H9 (cell line): ENCODE results near the gene MAPK7. TPM values are rescaled to one million over a fixed set of nuclear protein-coding genes. Genes with fewer than 3 reads are reported as not detected.

Experiments used
- DNase-seq: peaks from one replicate; pipeline ENCODE4 v3.0.0-alpha.2; 2017
- H2AFZ ChIP-seq: one replicate; pipeline ENCODE4 v1.6.1; 2013; ENCODE audit warnings: mild to moderate bottlenecking, low read length, control low read depth, moderate library complexity
- H2AK5ac ChIP-seq: 2 replicates; pipeline ENCODE4 v1.6.1; 2013; ENCODE audit warnings: low read length, control low read depth, mixed read lengths; ENCODE audit not compliant: insufficient read length
- H2BK120ac ChIP-seq: one replicate; pipeline ENCODE4 v1.6.1; 2013; ENCODE audit warnings: low read depth, mild to moderate bottlenecking, low read length, control low read depth, inconsistent platforms; ENCODE audit not compliant: poor library complexity, severe bottlenecking
- H2BK12ac ChIP-seq: 2 replicates; pipeline ENCODE4 v1.6.1; 2013; ENCODE audit warnings: low read length, control low read depth, mixed read lengths, low read depth; ENCODE audit not compliant: insufficient read length
- H2BK15ac ChIP-seq: 2 replicates; pipeline ENCODE4 v1.6.1; 2013; ENCODE audit warnings: low read depth, low read length, control low read depth
- H2BK20ac ChIP-seq: one replicate; pipeline ENCODE4 v1.6.1; 2013; ENCODE audit warnings: low read depth, mild to moderate bottlenecking, low read length, control low read depth, inconsistent platforms; ENCODE audit not compliant: poor library complexity, severe bottlenecking
- H2BK5ac ChIP-seq: 2 replicates; pipeline ENCODE4 v1.6.1; 2013; ENCODE audit warnings: low read length, control low read depth, mixed read lengths; ENCODE audit not compliant: insufficient read length
- H3K14ac ChIP-seq: 2 replicates; pipeline ENCODE4 v1.6.1; 2013; ENCODE audit warnings: low read length, control low read depth; ENCODE audit not compliant: insufficient read depth
- H3K18ac ChIP-seq: 2 replicates; pipeline ENCODE4 v1.6.1; 2013; ENCODE audit warnings: low read depth, mild to moderate bottlenecking, mixed read lengths, low read length, control low read depth; ENCODE audit not compliant: insufficient read length
- H3K23ac ChIP-seq: 2 replicates; pipeline ENCODE4 v1.6.1; 2013; ENCODE audit warnings: low read length, control low read depth, mixed read lengths, low read depth; ENCODE audit not compliant: insufficient read length
- H3K23me2 ChIP-seq: 2 replicates; pipeline ENCODE4 v1.6.1; 2013; ENCODE audit warnings: low read depth, mild to moderate bottlenecking, mixed read lengths, low read length, control low read depth; ENCODE audit not compliant: insufficient read length, poor library complexity, severe bottlenecking
- H3K27ac ChIP-seq: 2 replicates; pipeline ENCODE4 v1.5.1; 2013; ENCODE audit warnings: low read length, control low read depth, mixed read lengths, low read depth; ENCODE audit not compliant: insufficient read length
- H3K27me3 ChIP-seq: 2 replicates; pipeline ENCODE4 v1.6.1; 2013; ENCODE audit warnings: low read length, control low read depth, inconsistent platforms; ENCODE audit not compliant: insufficient read depth
- H3K4ac ChIP-seq: 2 replicates; pipeline ENCODE4 v1.6.1; 2013; ENCODE audit warnings: low read depth, mild to moderate bottlenecking, control low read depth, inconsistent platforms, low read length, moderate library complexity
- H3K4me1 ChIP-seq: 2 replicates; pipeline ENCODE4 v1.6.1; 2013; ENCODE audit warnings: low read length, control low read depth, inconsistent platforms; ENCODE audit not compliant: insufficient read depth
- H3K4me2 ChIP-seq: 2 replicates; pipeline ENCODE4 v1.6.1; 2013; ENCODE audit warnings: low read length, control low read depth, mixed read lengths; ENCODE audit not compliant: insufficient read length, insufficient read depth
- H3K56ac ChIP-seq: 2 replicates; pipeline ENCODE4 v1.6.1; 2013; ENCODE audit warnings: low read depth, mild to moderate bottlenecking, mixed read lengths, low read length, control low read depth; ENCODE audit not compliant: insufficient read length
- H3K79me1 ChIP-seq: 2 replicates; pipeline ENCODE4 v1.6.1; 2013; ENCODE audit warnings: low read depth, mild to moderate bottlenecking, moderate library complexity, low read length, control low read depth, inconsistent platforms; ENCODE audit not compliant: insufficient read depth, poor library complexity, severe bottlenecking
- H3K79me2 ChIP-seq: 2 replicates; pipeline ENCODE4 v1.6.1; 2013; ENCODE audit warnings: low read length, control low read depth, inconsistent platforms; ENCODE audit not compliant: insufficient read depth
- H3K9ac ChIP-seq: 2 replicates; pipeline ENCODE4 v1.6.1; 2013; ENCODE audit warnings: low read length, control low read depth, mixed read lengths; ENCODE audit not compliant: insufficient read length; ENCODE audit errors: extremely low read depth
- H3K9me3 ChIP-seq: one replicate; pipeline ENCODE4 v1.6.1; 2013; ENCODE audit warnings: low read depth, low read length, inconsistent platforms; ENCODE audit not compliant: control insufficient read depth
- H3T11ph ChIP-seq: one replicate; pipeline ENCODE4 v1.6.1; 2013; ENCODE audit warnings: mild to moderate bottlenecking, low read length, control low read depth, inconsistent platforms
- H4K20me1 ChIP-seq: one replicate; pipeline ENCODE4 v1.6.1; 2013; ENCODE audit not compliant: control insufficient read depth, insufficient read length, insufficient read depth
- H4K5ac ChIP-seq: 2 replicates; pipeline ENCODE4 v1.6.1; 2013; ENCODE audit warnings: low read depth, mild to moderate bottlenecking, mixed read lengths, low read length, control low read depth; ENCODE audit not compliant: insufficient read length
- H4K8ac ChIP-seq: replicated peaks from 2 replicates; pipeline ENCODE4 v1.6.1; 2013; ENCODE audit warnings: low read length, control low read depth, mixed read lengths, low read depth; ENCODE audit not compliant: insufficient read length
- H4K91ac ChIP-seq: 2 replicates; pipeline ENCODE4 v1.6.1; 2013; ENCODE audit warnings: low read depth, mild to moderate bottlenecking, moderate library complexity, mixed read lengths, low read length, control low read depth; ENCODE audit not compliant: insufficient read length
- H3K27ac Mint-ChIP-seq, 3 experiments: 2 replicates in 2 of 3; 3 replicates in 1 of 3; pipeline ENCODE4 v1.8.0; 2020 to 2021; ENCODE audit warnings: mixed read lengths in 3 of 3, mild to moderate bottlenecking in 1 of 3, moderate library complexity in 1 of 3
- H3K27me3 Mint-ChIP-seq: 2 replicates; pipeline ENCODE4 v1.8.0; 2021; ENCODE audit warnings: low read depth, mild to moderate bottlenecking, moderate library complexity, mixed read lengths
- H3K36me3 Mint-ChIP-seq, 3 experiments: 2 replicates in 2 of 3; 3 replicates in 1 of 3; pipeline ENCODE4 v1.8.0; 2020 to 2021; ENCODE audit warnings: low read depth in 3 of 3, mixed read lengths in 3 of 3; ENCODE audit not compliant: insufficient read depth in 1 of 3
- H3K4me1 Mint-ChIP-seq, 2 experiments: 2 replicates each; pipeline ENCODE4 v1.8.0; 2020; ENCODE audit warnings: mixed read lengths in 2 of 2
- H3K4me3 Mint-ChIP-seq, 2 experiments: 2 replicates in 1 of 2; 3 replicates in 1 of 2; pipeline ENCODE4 v1.8.0; 2020 to 2021; ENCODE audit warnings: mild to moderate bottlenecking in 2 of 2, mixed read lengths in 2 of 2, moderate library complexity in 1 of 2
- H3K9me3 Mint-ChIP-seq, 2 experiments: 2 replicates in 1 of 2; 3 replicates in 1 of 2; pipeline ENCODE4 v1.8.0; 2020; ENCODE audit warnings: mild to moderate bottlenecking in 2 of 2, mixed read lengths in 2 of 2, moderate library complexity in 1 of 2
- WGBS: extraction: QIAGEN DNeasy Blood & Tissue Kit; methylation state at CpG from one replicate; pipeline ENCODE4 v1.1.7; 2013; ENCODE audit warnings: missing lambda C conversion rate, low lambda C conversion rate, mixed read lengths; ENCODE audit not compliant: insufficient read length; ENCODE audit errors: extremely low coverage; 5-methylcytosine and 5-hydroxymethylcytosine counted together
- total RNA-seq: library from RNA; stranded (reverse); gene quantifications from 2 replicates; pipeline ENCODE4 v1.2.1, GENCODE V29; 2021
- TF ChIP-seq, protein P1 (sequence below): fragments of 200-600 bp; sonication (generic); conservative IDR thresholded peaks from 3 replicates; pipeline ENCODE4 v1.8.0; 2021; ENCODE audit warnings: antibody characterized with exemption, mild to moderate bottlenecking

Gene MAPK7
- total RNA-seq, 1 experiment from 2014 or later: 43.8 TPM

DNA sequence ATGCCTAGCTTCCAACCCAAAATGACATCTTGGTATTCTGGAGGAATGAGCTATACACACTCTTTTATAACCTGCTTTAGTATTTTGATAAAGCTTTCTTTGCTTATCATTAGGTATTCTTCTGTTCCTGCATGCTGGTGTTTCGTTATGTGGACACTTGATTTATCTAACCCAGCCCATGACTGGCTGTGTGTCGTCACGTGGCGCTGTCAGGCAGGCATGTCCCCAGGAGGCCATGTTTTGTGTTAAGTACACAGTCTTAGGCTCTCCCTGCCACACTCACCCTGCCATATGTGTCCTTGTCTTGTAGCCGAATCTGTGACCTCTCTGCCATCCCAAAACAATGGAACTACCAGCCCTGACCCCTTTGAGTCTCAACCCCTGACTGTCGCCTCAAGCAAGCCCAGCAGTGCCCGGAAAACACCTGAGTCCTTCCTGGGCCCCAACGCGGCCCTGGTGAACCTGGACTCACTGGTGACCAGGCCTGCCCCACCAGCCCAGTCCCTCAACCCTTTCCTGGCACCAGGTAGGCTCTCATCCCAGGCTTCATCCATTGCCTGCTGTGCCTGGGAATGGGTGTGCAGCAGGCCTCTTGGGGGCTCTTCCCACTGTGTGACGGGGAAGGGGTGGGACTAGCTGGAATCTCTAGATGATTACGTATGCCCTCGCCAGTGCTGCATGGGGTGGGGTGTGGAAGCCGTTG is 46.6 kb upstream of the MAPK7 start:
- Histone ChIP-seq H3K27ac (no peak overlapping the region), H3K4ac (no peak overlapping the region), H3K23me2 (no peaks in the 10 kb centered on the region), H2BK15ac (no peak overlapping the region), H3K4me2 (no peak overlapping the region), H3K27me3 (no peaks in the 10 kb centered on the region), H3T11ph (no peak overlapping the region), H2BK12ac (no peak overlapping the region), H4K8ac (no peak overlapping the region), H3K18ac (no peak overlapping the region), H2BK20ac (no peak overlapping the region), H3K9ac (no peak overlapping the region), H3K14ac (no peak overlapping the region; the same call in 1 of the 2 replicates), H3K9me3 (no peaks in the 10 kb centered on the region), H2BK120ac (no peak overlapping the region), H3K56ac (no peak overlapping the region), H3K4me1 (no peaks in the 10 kb centered on the region), H4K20me1 (no peaks in the 10 kb centered on the region), H3K23ac (no peak overlapping the region), H3K79me2 (no peaks in the 10 kb centered on the region), H2AFZ (no peak overlapping the region), H4K5ac (no peak overlapping the region), H4K91ac (no peak overlapping the region), H2BK5ac (no peak overlapping the region), H2AK5ac (no peak overlapping the region), H3K79me1 (no peaks in the 10 kb centered on the region)
- no peak overlapping the region for H3K4me3 Mint-ChIP-seq
- DNase-seq: no peak
- no CpG with 5 or more reads among the region's 13 CpGs for WGBS
- peaks cover 10 to 39% (median 32%) of the 10 kb centered on the region in 3 experiments; a peak in 6 of 7 replicates for H3K36me3 Mint-ChIP-seq
- H3K27ac Mint-ChIP-seq: peak overlapping the region in 1 of 3 experiments; percentile 76; a peak in 1 of 7 replicates
- H3K27me3 Mint-ChIP-seq: no peaks in the 10 kb centered on the region
- no peaks in the 10 kb centered on the region for H3K9me3 Mint-ChIP-seq
- TF ChIP-seq, protein P1, sequence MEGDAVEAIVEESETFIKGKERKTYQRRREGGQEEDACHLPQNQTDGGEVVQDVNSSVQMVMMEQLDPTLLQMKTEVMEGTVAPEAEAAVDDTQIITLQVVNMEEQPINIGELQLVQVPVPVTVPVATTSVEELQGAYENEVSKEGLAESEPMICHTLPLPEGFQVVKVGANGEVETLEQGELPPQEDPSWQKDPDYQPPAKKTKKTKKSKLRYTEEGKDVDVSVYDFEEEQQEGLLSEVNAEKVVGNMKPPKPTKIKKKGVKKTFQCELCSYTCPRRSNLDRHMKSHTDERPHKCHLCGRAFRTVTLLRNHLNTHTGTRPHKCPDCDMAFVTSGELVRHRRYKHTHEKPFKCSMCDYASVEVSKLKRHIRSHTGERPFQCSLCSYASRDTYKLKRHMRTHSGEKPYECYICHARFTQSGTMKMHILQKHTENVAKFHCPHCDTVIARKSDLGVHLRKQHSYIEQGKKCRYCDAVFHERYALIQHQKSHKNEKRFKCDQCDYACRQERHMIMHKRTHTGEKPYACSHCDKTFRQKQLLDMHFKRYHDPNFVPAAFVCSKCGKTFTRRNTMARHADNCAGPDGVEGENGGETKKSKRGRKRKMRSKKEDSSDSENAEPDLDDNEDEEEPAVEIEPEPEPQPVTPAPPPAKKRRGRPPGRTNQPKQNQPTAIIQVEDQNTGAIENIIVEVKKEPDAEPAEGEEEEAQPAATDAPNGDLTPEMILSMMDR: no peak
- peaks cover 4 to 34% of the 10 kb centered on the region in 2 experiments for H3K4me1 Mint-ChIP-seq
